ENCODE measurements around the gene PEX7. TPM values are rescaled to one million over a fixed set of nuclear protein-coding genes. Genes with fewer than 3 reads are reported as not detected.

Gene PEX7
- total RNA-seq, 1 experiment from 2014 or later = 8.1 TPM

DNA sequence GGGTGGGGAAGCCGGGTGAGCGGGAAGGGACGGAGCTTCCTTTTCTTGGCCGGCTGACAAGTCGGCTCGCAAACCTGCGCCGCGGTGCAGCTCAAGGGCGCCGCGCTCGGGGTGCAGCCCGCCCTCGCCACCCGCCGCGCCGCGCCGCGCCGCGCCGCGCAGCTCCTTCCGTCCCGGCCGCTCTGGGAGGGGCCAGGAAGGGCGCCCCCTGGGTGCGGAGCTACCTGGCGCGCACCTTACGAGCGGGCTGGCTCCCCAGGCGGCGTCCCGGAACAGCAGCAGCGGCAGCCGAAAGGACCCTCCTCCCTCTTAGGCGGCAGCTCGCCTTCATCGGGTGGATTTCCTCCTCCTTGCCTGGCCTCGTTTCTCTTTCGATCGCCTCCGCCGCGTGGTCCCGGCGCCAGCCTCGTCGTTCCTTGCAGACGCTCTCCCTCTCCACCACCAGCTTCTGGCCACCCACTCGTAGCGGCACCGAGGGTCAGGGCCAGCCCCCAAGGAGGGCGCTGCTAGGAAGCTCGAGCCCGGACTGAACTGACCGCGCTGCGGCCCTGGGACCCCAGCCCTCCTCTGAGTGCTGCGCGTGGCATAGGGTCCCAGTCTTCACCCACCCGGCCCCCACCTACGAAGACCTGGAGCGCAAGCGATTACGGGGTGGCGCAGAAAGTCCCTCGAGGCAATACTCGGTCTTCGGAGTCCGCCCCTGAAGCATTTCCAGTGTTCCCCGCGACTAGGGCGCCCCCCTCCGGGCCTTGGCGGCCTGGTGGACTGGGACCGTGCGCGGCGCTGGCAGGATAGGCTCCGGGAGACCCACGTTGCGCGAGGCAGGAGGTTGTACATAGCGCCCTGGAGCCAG is 29.8 kb upstream of the PEX7 start, which contains the start of gene MAP3K5 (continued):
- TF ChIP-seq, protein P1, sequence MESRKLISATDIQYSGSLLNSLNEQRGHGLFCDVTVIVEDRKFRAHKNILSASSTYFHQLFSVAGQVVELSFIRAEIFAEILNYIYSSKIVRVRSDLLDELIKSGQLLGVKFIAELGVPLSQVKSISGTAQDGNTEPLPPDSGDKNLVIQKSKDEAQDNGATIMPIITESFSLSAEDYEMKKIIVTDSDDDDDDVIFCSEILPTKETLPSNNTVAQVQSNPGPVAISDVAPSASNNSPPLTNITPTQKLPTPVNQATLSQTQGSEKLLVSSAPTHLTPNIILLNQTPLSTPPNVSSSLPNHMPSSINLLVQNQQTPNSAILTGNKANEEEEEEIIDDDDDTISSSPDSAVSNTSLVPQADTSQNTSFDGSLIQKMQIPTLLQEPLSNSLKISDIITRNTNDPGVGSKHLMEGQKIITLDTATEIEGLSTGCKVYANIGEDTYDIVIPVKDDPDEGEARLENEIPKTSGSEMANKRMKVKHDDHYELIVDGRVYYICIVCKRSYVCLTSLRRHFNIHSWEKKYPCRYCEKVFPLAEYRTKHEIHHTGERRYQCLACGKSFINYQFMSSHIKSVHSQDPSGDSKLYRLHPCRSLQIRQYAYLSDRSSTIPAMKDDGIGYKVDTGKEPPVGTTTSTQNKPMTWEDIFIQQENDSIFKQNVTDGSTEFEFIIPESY (IDR thresholded peaks at IDR 0.05; ENCODE audit: extremely low read depth, insufficient replicate concordance, low read length) = peak; percentile 16
- TF ChIP-seq TCF7L2 (IDR thresholded peaks at IDR 0.05; ENCODE audit: borderline replicate concordance, extremely low read depth, insufficient read depth, insufficient read length) = peak; percentile 85
- no peak for TF ChIP-seq JUND (IDR thresholded peaks at IDR 0.05)
- TF ChIP-seq EZH2 (IDR thresholded peaks at IDR 0.05) = no peak
- no peak for TF ChIP-seq EZH2phosphoT487 (IDR thresholded peaks at IDR 0.05; ENCODE audit: borderline replicate concordance)
- TF ChIP-seq CBX3 (IDR thresholded peaks at IDR 0.05; ENCODE audit: low read depth) = peak; percentile 48
- TF ChIP-seq, protein P2, sequence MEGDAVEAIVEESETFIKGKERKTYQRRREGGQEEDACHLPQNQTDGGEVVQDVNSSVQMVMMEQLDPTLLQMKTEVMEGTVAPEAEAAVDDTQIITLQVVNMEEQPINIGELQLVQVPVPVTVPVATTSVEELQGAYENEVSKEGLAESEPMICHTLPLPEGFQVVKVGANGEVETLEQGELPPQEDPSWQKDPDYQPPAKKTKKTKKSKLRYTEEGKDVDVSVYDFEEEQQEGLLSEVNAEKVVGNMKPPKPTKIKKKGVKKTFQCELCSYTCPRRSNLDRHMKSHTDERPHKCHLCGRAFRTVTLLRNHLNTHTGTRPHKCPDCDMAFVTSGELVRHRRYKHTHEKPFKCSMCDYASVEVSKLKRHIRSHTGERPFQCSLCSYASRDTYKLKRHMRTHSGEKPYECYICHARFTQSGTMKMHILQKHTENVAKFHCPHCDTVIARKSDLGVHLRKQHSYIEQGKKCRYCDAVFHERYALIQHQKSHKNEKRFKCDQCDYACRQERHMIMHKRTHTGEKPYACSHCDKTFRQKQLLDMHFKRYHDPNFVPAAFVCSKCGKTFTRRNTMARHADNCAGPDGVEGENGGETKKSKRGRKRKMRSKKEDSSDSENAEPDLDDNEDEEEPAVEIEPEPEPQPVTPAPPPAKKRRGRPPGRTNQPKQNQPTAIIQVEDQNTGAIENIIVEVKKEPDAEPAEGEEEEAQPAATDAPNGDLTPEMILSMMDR (IDR thresholded peaks at IDR 0.05 in 2 of 3, conservative IDR thresholded peaks at IDR 0.05 in 1 of 3; ENCODE audit: borderline replicate concordance in 1 of 3, insufficient read depth in 1 of 3, low read depth in 2 of 3, low read length in 2 of 3) = peak; percentile 78 to 92 (median 83)
- TF ChIP-seq SRF (IDR thresholded peaks at IDR 0.05; ENCODE audit: low read depth) = no peak
- no peak for TF ChIP-seq SP1 (IDR thresholded peaks at IDR 0.05; ENCODE audit: low read depth)
- peak; percentile 42; the same call in 1 of the 2 replicates for TF ChIP-seq ZFX (IDR thresholded peaks at IDR 0.05)
- TF ChIP-seq FOSL1 (IDR thresholded peaks at IDR 0.05; ENCODE audit: low read depth) = no peak
- TF ChIP-seq SIN3A (IDR thresholded peaks at IDR 0.05; ENCODE audit: low read depth) = peak; percentile 63
- TF ChIP-seq POLR2A (IDR thresholded peaks at IDR 0.05; ENCODE audit: borderline replicate concordance, extremely low read depth, insufficient read depth, insufficient read length) = peak; percentile 48
- no peak for TF ChIP-seq ATF3 (IDR thresholded peaks at IDR 0.05)

All from HCT116 (cell line).